Adrenal gland (tissue), 12 donors: ENCODE data around the gene TNRC6B. TPM values are rescaled to one million over a fixed set of nuclear protein-coding genes. Genes with fewer than 3 reads are reported as not detected.

Experiments
- DNase-seq, 7 donors: peaks; one replicate each; pipeline ENCODE4 v3.0.0-alpha.2; 2019 to 2020
- H3K27ac ChIP-seq, 5 donors: fragments of 200-600 bp; sonication (generic) in 4 of 5; 1 replicate in 3 of 5; 2 replicates in 2 of 5; pipeline versions ENCODE4 v1.5.1 to v1.8.0; 2016 to 2020; ENCODE audit warnings: mild to moderate bottlenecking in 1 of 5
- H3K27me3 ChIP-seq: fragments of 200-600 bp; 2 replicates; pipeline ENCODE4 v1.8.0; 2021
- H3K36me3 ChIP-seq, 2 donors: fragments of 200-600 bp; replicated peaks in 1 of 2; 1 replicate in 1 of 2; 2 replicates in 1 of 2; pipeline versions ENCODE4 v1.5.1 to v1.8.0; 2018 to 2022
- H3K4me1 ChIP-seq, 2 donors: fragments of 200-600 bp; replicated peaks in 1 of 2; 1 replicate in 1 of 2; 2 replicates in 1 of 2; pipeline versions ENCODE4 v1.5.1 to v1.8.0; 2018 to 2021
- H3K4me3 ChIP-seq, 4 donors: fragments of 200-600 bp; sonication (generic) in 3 of 4; one replicate each; pipeline ENCODE4 v1.5.1; 2016 to 2018
- H3K9me3 ChIP-seq, 3 donors: fragments of 200-600 bp; sonication (generic) in 1 of 3; replicated peaks in 1 of 3; 1 replicate in 2 of 3; 2 replicates in 1 of 3; pipeline versions ENCODE4 v1.5.1 to v1.8.0; 2016 to 2021
- CTCF ChIP-seq, 6 experiments: fragments of 450-650 bp in 4 of 6; fragments of 200-600 bp in 2 of 6; sonication (generic) in 1 of 6; IDR thresholded peaks; 1 replicate in 5 of 6; 2 replicates in 1 of 6; pipeline versions ENCODE4 v1.5.1 to v1.8.0; 2016 to 2021; ENCODE audit warnings: antibody characterized with exemption in 6 of 6, mild to moderate bottlenecking in 2 of 6, moderate library complexity in 1 of 6
- POLR2A ChIP-seq, 2 donors: fragments of 450-650 bp; IDR thresholded peaks; one replicate each; pipeline ENCODE4 v1.6.1; 2017; ENCODE audit warnings: antibody characterized with exemption in 2 of 2, mild to moderate bottlenecking in 2 of 2, moderate library complexity in 1 of 2
- WGBS, 4 donors: extraction: QIAGEN DNeasy Blood & Tissue Kit in 2 of 4; methylation state at CpG; one replicate each; pipeline versions ENCODE4 v1.1.5 to v1.1.7; 2013 to 2017; 5-methylcytosine and 5-hydroxymethylcytosine counted together
- intact Hi-C, 2 donors: fragments of 100-400 bp; cut with DNase I; formaldehyde crosslinking; loops; one replicate each; pipeline versions ENCODE4 v1.14.1 to v1.15.0; 2022 to 2023
- polyA plus RNA-seq, 3 donors: library from polyadenylated mRNA; stranded (reverse); fragments of 200-250 nt in 2 of 3; fragments of 350-450 nt in 1 of 3; fragmentation: Illumina TruSeq in 1 of 3; extraction: RNeasy Lipid Tissue Mini Kit (QIAGEN cat#74804) in 1 of 3; gene quantifications; one replicate each; pipeline ENCODE4 v1.2.3, GENCODE V29; 2013 to 2014
- total RNA-seq, 9 donors: library from RNA; depleted of rRNA in 4 of 9; stranded (reverse); fragments of >200 nt in 4 of 9; fragments of 120-200 nt in 1 of 9; fragmentation: NEBNext Ultra II Directional in 1 of 9; extraction: Animal tissue kit (Norgen Biotek cat#: 25700) in 1 of 9; gene quantifications; one replicate each; pipeline versions ENCODE4 v1.1.0 to v1.2.4, GENCODE V29; 2013 to 2023
- donor health status: healthy with polysubstance abuse.
- donor health status: Bipolar disorder and iron deficiency.
- donor health status: DM: yes; HTN: yes; CAD: no.
- donor health status: DM: no; HTN: no; CAD: no.
- donor health status: DM: no; HTN: no; CAD: no.
- donor health status: DM: yes; HTN: yes; CAD: no.

Gene TNRC6B
- total and polyA plus RNA-seq, 12 donors, result 2.8 to 57.6 (median 32.8) TPM

GRCh38 chr22:40175611-40176244 lies 2.0 kb upstream of the TNRC6B start:
- no peak for DNase-seq
- H3K4me1 ChIP-seq, result peaks cover 18 to 29% of the 10 kb centered on the region in 2 donors

GRCh38 chr22:40176921-40177737 lies 596 bp upstream of the TNRC6B start:
- Histone ChIP-seq H3K36me3 (no peaks in the 10 kb centered on the region), H3K27me3 (no peaks in the 10 kb centered on the region), H3K9me3 (no peaks in the 10 kb centered on the region), H3K4me1 (peaks cover 18 to 43% of the 10 kb centered on the region in 2 donors), H3K4me3 (peak overlapping the region in 2 of 4 donors; percentile 11 to 95), H3K27ac (peak overlapping the region in 3 of 5 donors; percentile 65 to 81 (median 70))
- no peak for TF ChIP-seq POLR2A (IDR thresholded peaks at IDR 0.05)
- TF ChIP-seq CTCF (IDR thresholded peaks at IDR 0.05), result no peak
- intact Hi-C loops, result no loop called here
- peak; percentile 59 to 81 (median 67) for DNase-seq
- 14 to 19% (median 16%) methylated on average over 14 of the region's 14 CpGs for WGBS, 4 donors

More at GRCh38 chr22:40175611-40176244, 2.0 kb upstream of the TNRC6B start:
- TF ChIP-seq POLR2A (IDR thresholded peaks at IDR 0.05) (no peak), CTCF (IDR thresholded peaks at IDR 0.05) (no peak)
- 86 to 92% (median 90%) methylated on average over 12 of the region's 12 CpGs for WGBS, 4 donors
- intact Hi-C loops, result no loop called here
- Histone ChIP-seq H3K36me3 (no peaks in the 10 kb centered on the region), H3K27ac (peak overlapping the region in 1 of 5 donors; percentile 43), H3K9me3 (no peaks in the 10 kb centered on the region), H3K27me3 (no peaks in the 10 kb centered on the region), H3K4me3 (no peak overlapping the region)

- Histone ChIP-seq H3K4me1 (peaks cover 25 to 59% of the 10 kb centered on the region in 2 donors), H3K27ac (peak overlapping the region; percentile 25 to 81 (median 74)), H3K36me3 (no peaks in the 10 kb centered on the region), H3K27me3 (no peaks in the 10 kb centered on the region), H3K9me3 (no peaks in the 10 kb centered on the region), H3K4me3 (peak overlapping the region; percentile 13 to 95 (median 54))
- DNase-seq, result peak in 4 of 7 donors; percentile 27 to 50 (median 38)
- intact Hi-C loops, result no loop called here
- TF ChIP-seq POLR2A (IDR thresholded peaks at IDR 0.05) (peak in 1 of 2 donors; percentile 45), CTCF (IDR thresholded peaks at IDR 0.05) (no peak)
- 0 to 2% (median 1%) methylated on average over 17 of the region's 17 CpGs for WGBS, 4 donors
Measured at GRCh38 chr22:40178417-40179409, 988 bp downstream of the TNRC6B start.
